Kidney (tissue), 14 donors: ENCODE measurements around the gene RCAN2. TPM values are rescaled to one million over a fixed set of nuclear protein-coding genes. Genes with fewer than 3 reads are reported as not detected.

Experiments
- DNase-seq, 5 donors: peaks; one replicate each; pipeline ENCODE4 v3.0.0-alpha.2; 2013 to 2020
- FAIRE-seq: peaks from 2 replicates; lab custom pipeline; 2012; peaks lifted over from hg19 to GRCh38; lab: Jason Lieb, UNC
- H3K27ac ChIP-seq, 2 donors: one replicate each; pipeline ENCODE4 v1.7.0; 2013; ENCODE audit warnings: low read depth in 2 of 2, low read length in 2 of 2, inconsistent platforms in 1 of 2
- H3K27me3 ChIP-seq: one replicate; pipeline ENCODE4 v1.7.1; 2013; ENCODE audit warnings: low read length, inconsistent platforms; ENCODE audit not compliant: control insufficient read depth, insufficient read depth
- H3K36me3 ChIP-seq, 3 donors: one replicate each; pipeline versions ENCODE4 v1.7.0 to v1.7.1; 2013; ENCODE audit warnings: low read length in 3 of 3, control low read depth in 1 of 3, inconsistent platforms in 1 of 3; ENCODE audit not compliant: insufficient read depth in 3 of 3, control insufficient read depth in 2 of 3
- H3K4me1 ChIP-seq, 3 donors: one replicate each; pipeline versions ENCODE4 v1.7.0 to v1.7.1; 2013; ENCODE audit warnings: low read length in 3 of 3, inconsistent platforms in 1 of 3, low read depth in 1 of 3; ENCODE audit not compliant: control insufficient read depth in 2 of 3, insufficient read depth in 2 of 3
- H3K4me3 ChIP-seq, 3 donors: one replicate each; pipeline versions ENCODE4 v1.7.0 to v1.8.1; 2013; ENCODE audit warnings: low read length in 3 of 3, control low read depth in 1 of 3, inconsistent platforms in 1 of 3
- H3K9ac ChIP-seq, 3 donors: one replicate each; pipeline versions ENCODE4 v1.7.0 to v1.7.1; 2013; ENCODE audit warnings: low read length in 3 of 3, control low read depth in 1 of 3, inconsistent platforms in 1 of 3
- H3K9me3 ChIP-seq, 3 donors: one replicate each; pipeline versions ENCODE4 v1.7.0 to v1.7.1; 2013; ENCODE audit warnings: low read length in 3 of 3, control low read depth in 1 of 3, inconsistent platforms in 1 of 3; ENCODE audit not compliant: control insufficient read depth in 2 of 3, insufficient read depth in 1 of 3
- CTCF ChIP-seq: IDR thresholded peaks from 3 replicates; pipeline ENCODE4 v1.5.1; 2012; ENCODE audit warnings: mild to moderate bottlenecking, moderate library complexity, borderline replicate concordance; ENCODE audit not compliant: insufficient read depth; ENCODE audit errors: extremely low read depth
- intact Hi-C: fragments of 100-400 bp; cut with DNase I; formaldehyde crosslinking; loops from one replicate; pipeline ENCODE4 v1.11.1; 2022
- polyA plus RNA-seq: library from polyadenylated mRNA; stranded (reverse); fragments of 350-450 nt; fragmentation: Illumina TruSeq; extraction: RNeasy Lipid Tissue Mini Kit (QIAGEN cat#74804); gene quantifications from one replicate; pipeline ENCODE4 v1.2.3, GENCODE V29; 2014; ENCODE audit warnings: low read depth, low replicate concordance; ENCODE audit not compliant: insufficient read depth
- total RNA-seq: library from RNA; stranded (reverse); fragmentation: NEBNext Ultra II Directional; extraction: Animal tissue kit (Norgen Biotek cat#: 25700); gene quantifications from one replicate; pipeline ENCODE4 v1.2.1, GENCODE V29; 2021
- donor health status: control.
- donor health status: control.
- donor health status: control.
- donor health status: control.
- donor health status: control.
- donor health status: DM: yes; HTN: yes; CAD: no.
- donor health status: Normal renal cell carcinoma (clear cell type).

The RCAN2 gene
- total and polyA plus RNA-seq, 2 donors from 2014 or later, result 25.7 to 37.4 TPM

DNA sequence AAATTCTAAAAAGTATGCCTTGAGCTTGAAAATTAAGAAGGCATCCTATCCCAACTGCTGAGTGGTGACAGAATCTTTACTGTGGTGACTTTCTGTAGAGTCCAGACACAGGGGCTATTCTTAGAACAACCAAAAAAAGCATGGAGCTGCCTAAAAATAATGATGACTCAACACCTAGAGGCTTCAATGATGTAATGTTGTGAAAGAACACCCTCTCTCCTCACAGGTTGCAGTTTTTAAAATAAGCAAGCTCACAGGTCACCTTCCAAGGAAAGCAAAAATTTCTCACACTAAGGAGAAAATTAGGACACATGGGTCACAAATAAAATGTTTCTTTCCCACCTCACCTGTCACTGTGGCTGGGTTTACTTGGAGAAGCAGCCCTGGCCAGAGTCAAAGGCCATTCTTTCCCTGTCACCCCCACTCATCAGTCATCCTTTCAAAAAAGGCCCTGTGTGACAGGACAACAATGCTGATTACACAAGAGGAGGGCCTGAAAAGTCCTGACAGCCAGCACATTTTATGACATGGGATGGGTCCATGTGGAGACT, 53.5 kb downstream of the RCAN2 start:
- Histone ChIP-seq H3K27me3 (no peaks in the 10 kb centered on the region), H3K4me1 (peaks cover 0 to 2% (median 0%) of the 10 kb centered on the region in 3 donors), H3K9me3 (peaks cover 0 to 4% (median 0%) of the 10 kb centered on the region in 3 donors), H3K27ac (peak overlapping the region in 1 of 2 donors; percentile 1), H3K36me3 (no peaks in the 10 kb centered on the region), H3K4me3 (no peak overlapping the region), H3K9ac (no peak overlapping the region)
- DNase-seq (no peak), FAIRE-seq (no peak)
- TF ChIP-seq CTCF, result no peak
- intact Hi-C loops, result no loop called here

DNA sequence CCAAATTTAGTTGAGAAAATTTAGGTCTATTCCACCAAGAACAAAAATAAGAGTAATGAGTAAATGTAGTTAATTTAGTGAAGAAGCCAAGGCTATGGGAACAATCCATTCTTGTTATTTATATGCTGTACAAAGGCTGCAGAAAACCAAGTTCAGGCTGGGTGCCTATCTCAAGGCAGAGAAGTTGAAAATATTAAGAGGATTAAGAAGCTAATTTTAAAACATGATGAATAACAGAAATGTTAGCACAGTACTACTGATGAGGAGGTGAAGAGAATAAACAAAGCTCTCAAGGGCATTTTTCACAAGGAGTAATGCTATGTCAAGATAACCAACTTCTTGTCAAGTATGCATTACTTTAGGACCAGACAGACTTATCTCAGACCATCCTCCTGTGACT, 68.6 kb downstream of the RCAN2 start:
- no peaks in the 10 kb centered on the region for H3K27me3 ChIP-seq
- no peak overlapping the region for H3K9ac ChIP-seq
- intact Hi-C loops, result no loop called here
- H3K36me3 ChIP-seq, result no peaks in the 10 kb centered on the region
- DNase-seq, result no peak
- no peak for FAIRE-seq
- no peak overlapping the region for H3K27ac ChIP-seq
- H3K4me1 ChIP-seq, result no peaks in the 10 kb centered on the region
- H3K4me3 ChIP-seq, result no peak overlapping the region
- H3K9me3 ChIP-seq, result no peaks in the 10 kb centered on the region
- no peak for TF ChIP-seq CTCF

DNA sequence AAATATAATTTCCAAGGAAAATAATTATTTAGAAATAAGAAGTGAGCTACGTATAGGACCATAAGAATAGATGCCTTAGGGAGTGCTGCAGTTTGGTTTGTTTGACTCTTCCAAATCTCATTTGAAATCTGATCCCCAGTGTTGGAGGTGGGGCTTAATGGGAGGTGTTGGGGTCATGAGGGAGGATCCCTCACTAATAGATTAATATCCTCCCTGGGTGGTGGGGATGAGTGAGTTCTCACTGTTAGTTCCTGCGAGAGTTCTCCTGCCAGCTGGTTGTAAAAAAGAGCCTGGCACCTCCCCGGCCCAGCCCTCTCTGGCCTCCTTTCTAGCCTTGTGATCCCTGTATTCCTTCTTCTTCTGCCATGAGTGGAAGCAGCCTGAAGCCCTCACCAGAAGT, 69.3 kb downstream of the RCAN2 start:
- no peak overlapping the region for H3K9ac ChIP-seq
- H3K9me3 ChIP-seq, result no peaks in the 10 kb centered on the region
- H3K4me1 ChIP-seq, result no peaks in the 10 kb centered on the region
- TF ChIP-seq CTCF, result no peak
- H3K36me3 ChIP-seq, result no peaks in the 10 kb centered on the region
- H3K27ac ChIP-seq, result no peak overlapping the region
- H3K4me3 ChIP-seq, result no peak overlapping the region
- intact Hi-C loops, result no loop called here
- FAIRE-seq (no peak), DNase-seq (peak in 1 of 5 donors; percentile 28)
- no peaks in the 10 kb centered on the region for H3K27me3 ChIP-seq
